ENCODE results near the gene TMEM59L.
A peak's percentile ranks its signal among the peaks of the same experiment; 100 is the strongest.

GRCh38 chr19:18650468-18651041, 37.9 kb downstream of the TMEM59L start:
- TF ChIP-seq POLR2AphosphoS5 (IDR thresholded peaks at IDR 0.05) = peak; percentile 50 to 73
- no peak for TF ChIP-seq CTCF (IDR thresholded peaks at IDR 0.05)
